Middle frontal gyrus (tissue), 1 donor: ENCODE measurements around the gene SNAP23.
"Not testable (repeated sequence)": the region's sequence is repeated elsewhere in the genome, so short reads cannot be mapped to it uniquely, and the experiment has no call there.

Experiments used
- DNase-seq: peaks from one replicate; pipeline ENCODE4 v3.0.0-alpha.2; 2015; ENCODE audit warnings: low spot score; ENCODE audit errors: extremely low spot score

Gene SNAP23

GRCh38 chr15:42556550-42557207, 61.2 kb downstream of the SNAP23 start:
- not testable (repeated sequence) for DNase-seq

GRCh38 chr15:42558739-42559138, 63.3 kb downstream of the SNAP23 start:
- no peak for DNase-seq

- peak; percentile 97 for DNase-seq
Observed at GRCh38 chr15:42575188-42576039, 80.0 kb downstream of the SNAP23 start, which contains the start of gene STARD9. Gene STARD9 (plus strand): TSS chr15:42575606. CDS start chr15:42575716, 110 bp downstream.

GRCh38 chr15:42576040-42576594, 80.7 kb downstream of the SNAP23 start:
- DNase-seq = no peak

GRCh38 chr15:42576776-42577175, 81.3 kb downstream of the SNAP23 start:
- no peak for DNase-seq

GRCh38 chr15:42577514-42578031, 82.1 kb downstream of the SNAP23 start:
- DNase-seq = no peak

- DNase-seq = no peak
Observed at GRCh38 chr15:42578984-42579537, 83.6 kb downstream of the SNAP23 start.

GRCh38 chr15:42581272-42581730, 85.9 kb downstream of the SNAP23 start:
- peak; percentile 84 for DNase-seq
